GM12878 (cell line): ENCODE measurements around the gene IFNA1. TPM values are rescaled to one million over a fixed set of nuclear protein-coding genes. Genes with fewer than 3 reads are reported as not detected.
A peak's percentile ranks its signal among the peaks of the same experiment; 100 is the strongest.

Experiments
- ATAC-seq: fragments of 200-7000 bp; cut with Tn5 transposase; 3 replicates; pipeline ENCODE4 v1.9.1; 2020; ENCODE audit warnings: mild to moderate bottlenecking, moderate library complexity
- BruUV-seq: library from RNA; stranded (reverse); fragments of 400-500 nt; replicated peaks from 2 replicates; lab custom pipeline; 2021; lab: Mats Ljungman, UMichigan
- CTCF ChIA-PET: fragments of 300-600 bp; sonication (Branson Sonifier 250); formaldehyde crosslinking; extraction: SDS; loops from one replicate; lab custom pipeline; 2021; ENCODE audit warnings: inconsistent platforms; lab: Yijun Ruan, JAX
- POLR2A ChIA-PET: fragments of 350-600 bp; formaldehyde crosslinking; extraction: SDS; loops from one replicate; lab custom pipeline; 2021; ENCODE audit warnings: inconsistent platforms; lab: Charles Lee
- RAD21 ChIA-PET: fragments of 300-600 bp; sonication (Branson Sonifier 250); formaldehyde crosslinking; loops from one replicate; lab custom pipeline; 2023; ENCODE audit warnings: antibody characterized with exemption; ENCODE audit not compliant: unreplicated experiment; lab: Charles Lee
- SMC1A ChIA-PET: fragments of 300-600 bp; sonication (Branson Sonifier 250); formaldehyde crosslinking; loops from one replicate; lab custom pipeline; 2023; ENCODE audit not compliant: unreplicated experiment, uncharacterized antibody; lab: Charles Lee
- DNase-seq: peaks from one replicate; pipeline ENCODE4 v3.0.0-alpha.2; 2011; ENCODE audit warnings: low read depth, low spot score
- FAIRE-seq: peaks from 3 replicates; lab custom pipeline; 2011; peaks lifted over from hg19 to GRCh38; lab: Jason Lieb, UNC
- H2AFZ ChIP-seq: 2 replicates; pipeline ENCODE4 v1.6.0; 2011; ENCODE audit warnings: low read depth, low read length, control low read depth; ENCODE audit not compliant: control insufficient read depth
- H3K27ac ChIP-seq: 2 replicates; pipeline ENCODE4 v1.5.1; 2011; ENCODE audit warnings: control low read depth; ENCODE audit not compliant: control insufficient read depth, insufficient read depth
- H3K27me3 ChIP-seq, 2 experiments: replicated peaks in 1 of 2; 2 replicates each; pipeline versions ENCODE4 v1.6.0 to v1.6.1; 2011; ENCODE audit warnings: low read length in 1 of 2; ENCODE audit not compliant: control insufficient read depth in 2 of 2, insufficient read depth in 2 of 2
- H3K36me3 ChIP-seq, 2 experiments: 2 replicates each; pipeline ENCODE4 v1.5.1; 2011; ENCODE audit warnings: low read length in 1 of 2; ENCODE audit not compliant: control insufficient read depth in 2 of 2, insufficient read depth in 2 of 2
- H3K4me1 ChIP-seq: 2 replicates; pipeline ENCODE4 v1.6.1; 2011; ENCODE audit warnings: mild to moderate bottlenecking, low read length, moderate library complexity, mixed read lengths; ENCODE audit not compliant: control insufficient read depth, insufficient read depth
- H3K4me2 ChIP-seq: 2 replicates; pipeline ENCODE4 v1.6.0; 2011; ENCODE audit warnings: control low read depth; ENCODE audit not compliant: control insufficient read depth, insufficient read depth
- H3K4me3 ChIP-seq: fragments of 200-600 bp; sonication (generic); 2 replicates; pipeline ENCODE4 v1.5.1; 2016
- H3K79me2 ChIP-seq: 2 replicates; pipeline ENCODE4 v1.6.0; 2011; ENCODE audit warnings: low read length; ENCODE audit not compliant: control insufficient read depth, insufficient read depth
- H3K9ac ChIP-seq: 2 replicates; pipeline ENCODE4 v1.8.0; 2011; ENCODE audit warnings: low read length, control low read depth, mixed read lengths; ENCODE audit not compliant: control insufficient read depth, insufficient read depth
- H3K9me3 ChIP-seq: replicated peaks from 3 replicates; pipeline ENCODE4 v1.5.1; 2011; ENCODE audit warnings: mild to moderate bottlenecking, low read length; ENCODE audit not compliant: control insufficient read depth, insufficient read depth
- H4K20me1 ChIP-seq: 2 replicates; pipeline ENCODE4 v1.6.0; 2011; ENCODE audit not compliant: control insufficient read depth, insufficient read depth
- BHLHE40 ChIP-seq, 2 experiments: fragments of 450-650 bp in 1 of 2; IDR thresholded peaks; 2 replicates each; pipeline ENCODE4 v1.6.1; 2011 to 2017; ENCODE audit warnings: low read depth in 2 of 2, borderline replicate concordance in 1 of 2, improper control_type of control experiment in 1 of 2, low read length in 1 of 2, mild to moderate bottlenecking in 1 of 2
- GATAD2B ChIP-seq: fragments of 450-650 bp; conservative IDR thresholded peaks from 2 replicates; pipeline ENCODE4 v1.6.1; 2017; ENCODE audit warnings: low read depth, mild to moderate bottlenecking, moderate library complexity
- IKZF2 ChIP-seq, 2 experiments: fragments of 450-650 bp; IDR thresholded peaks; 2 replicates each; pipeline ENCODE4 v1.6.1; 2017; ENCODE audit warnings: mild to moderate bottlenecking in 2 of 2, moderate library complexity in 2 of 2
- IRF3 ChIP-seq: fragments of 450-650 bp; IDR thresholded peaks from 2 replicates; pipeline ENCODE4 v1.6.1; 2014; ENCODE audit warnings: mild to moderate bottlenecking
- IRF5 ChIP-seq: fragments of 450-650 bp; IDR thresholded peaks from 2 replicates; pipeline ENCODE4 v1.6.1; 2017; ENCODE audit warnings: borderline replicate concordance
- KAT2A ChIP-seq: conservative IDR thresholded peaks from 2 replicates; pipeline ENCODE4 v1.6.1; 2011; ENCODE audit warnings: low read depth, low read length; ENCODE audit not compliant: control insufficient read depth
- MEF2B ChIP-seq: fragments of 450-650 bp; IDR thresholded peaks from 2 replicates; pipeline ENCODE4 v1.6.1; 2018; ENCODE audit warnings: mild to moderate bottlenecking, moderate library complexity; ENCODE audit not compliant: partially characterized antibody, poor library complexity, severe bottlenecking
- MTA2 ChIP-seq: fragments of 450-650 bp; IDR thresholded peaks from 2 replicates; pipeline ENCODE4 v1.6.1; 2016; ENCODE audit warnings: low read depth, mild to moderate bottlenecking, moderate library complexity
- PKNOX1 ChIP-seq: fragments of 450-650 bp; IDR thresholded peaks from 2 replicates; pipeline ENCODE4 v1.6.1; 2016; ENCODE audit warnings: mild to moderate bottlenecking
- SREBF2 ChIP-seq: IDR thresholded peaks from 2 replicates; pipeline ENCODE4 v1.6.1; 2012; ENCODE audit warnings: mild to moderate bottlenecking, low read length
- YBX1 ChIP-seq: fragments of 450-650 bp; IDR thresholded peaks from 2 replicates; pipeline ENCODE4 v1.6.1; 2016; ENCODE audit warnings: antibody characterized with exemption
- ZBTB11 ChIP-seq: fragments of 450-650 bp; formaldehyde crosslinking; IDR thresholded peaks from 2 replicates; pipeline ENCODE4 v1.5.0; 2022; ENCODE audit warnings: mild to moderate bottlenecking, missing genetic modification characterization
- ZZZ3 ChIP-seq: IDR thresholded peaks from 2 replicates; pipeline ENCODE4 v1.6.1; 2011; ENCODE audit warnings: low read depth; ENCODE audit not compliant: control insufficient read depth, insufficient read length
- in situ Hi-C: fragments of 300-500 bp; cut with MboI; formaldehyde crosslinking; loops from 9 replicates; pipeline ENCODE4 v1.14.3; 2018; ENCODE audit warnings: mixed read lengths
- intact Hi-C: fragments of 100-400 bp; cut with micrococcal nuclease; formaldehyde crosslinking; loops from one replicate; pipeline ENCODE4 v1.14.2; 2022; ENCODE audit not compliant: unreplicated experiment
- polyA plus RNA-seq, 11 experiments: library from polyadenylated mRNA; depleted of rRNA in 4 of 11; unstranded in 6 of 11; stranded (reverse) in 5 of 11; fragments of >200 nt; fragmentation: Nextera tagmentation in 4 of 11; fragmentation: Illumina TruSeq in 1 of 11; extraction: Ambion mirVana in 4 of 11; extraction: Trizol in 1 of 11; gene quantifications; 1 replicate in 1 of 11; 2 replicates in 10 of 11; pipeline versions ENCODE4 v1.2.1 to v1.2.3, GENCODE V29; 2011 to 2016; ENCODE audit warnings: inconsistent platforms in 2 of 11, missing spikeins in 2 of 11, low read depth in 1 of 11
- total RNA-seq, 4 experiments: library from RNA; depleted of rRNA in 3 of 4; stranded (reverse); fragments of >200 nt in 3 of 4; fragmentation: Illumina TruSeq in 1 of 4; extraction: Trizol in 1 of 4; gene quantifications; 2 replicates each; pipeline versions ENCODE4 v1.2.1 to v1.2.3, GENCODE V29; 2013 to 2021

Gene IFNA1
- total and polyA plus RNA-seq, 10 of the 15 experiments (the other 5 are each of a cell fraction or from before 2014, with no cell fraction given), result not detected

- H3K4me3 ChIP-seq, result no peak overlapping the region
- TF ChIP-seq ZZZ3 (no peak), IKZF2 (IDR thresholded peaks at IDR 0.05) (peak in 1 of 2 experiments; percentile 38; a peak in 1 of 4 replicates), MEF2B (peak; percentile 84), YBX1 (no peak), ZBTB11 (CRISPR knock-in tag) (no peak), GATAD2B (no peak), PKNOX1 (no peak), SREBF2 (no peak), KAT2A (no peak), BHLHE40 (IDR thresholded peaks at IDR 0.05; ENCODE audit: borderline replicate concordance in 1 of 2, low read depth in 2 of 2, low read length in 1 of 2) (no peak), IRF3 (no peak), MTA2 (no peak), IRF5 (no peak)
Measured at GRCh38 chr9:21412107-21412506, 28.1 kb upstream of the IFNA1 start.

More at GRCh38 chr9:21412107-21412506, 28.1 kb upstream of the IFNA1 start:
- no peaks in the 10 kb centered on the region; a peak in 1 of 4 replicates for H3K27me3 ChIP-seq
- CTCF ChIA-PET, result interaction anchor here (0.8 to 5.9 kb wide), 9 partner anchors 9 to 159 kb away, joined by 3 to 55 read pairs (median 5); no protein-coding TSS in a partner anchor
- 0 out of 2 replicates have a peak overlapping the region, but pooled peaks have one; percentile 19 for H3K4me2 ChIP-seq
- no peaks in the 10 kb centered on the region for H3K9me3 ChIP-seq
- H3K9ac ChIP-seq, result no peak overlapping the region
- POLR2A ChIA-PET, result interaction anchor here (0.6 kb wide), 1 partner anchor 35 kb away, joined by 6 read pairs; no protein-coding TSS in a partner anchor
- no peaks in the 10 kb centered on the region for H4K20me1 ChIP-seq
- FAIRE-seq (no peak), ATAC-seq (peak; percentile 55; the same call in 2 of the 3 replicates), DNase-seq (no peak)
- SMC1A ChIA-PET, result interaction anchor here (1.2 to 3.9 kb wide), 6 partner anchors 10 to 93 kb away, joined by 3 to 32 read pairs (median 8); no protein-coding TSS in a partner anchor
- RAD21 ChIA-PET, result interaction anchor here (0.5 to 3.6 kb wide), 6 partner anchors 77 to 156 kb away, joined by 3 to 24 read pairs (median 6); partner anchors contain the start of gene KLHL9
- no peaks in the 10 kb centered on the region for H3K36me3 ChIP-seq
- no peak overlapping the region for H2AFZ ChIP-seq
- H3K79me2 ChIP-seq, result no peaks in the 10 kb centered on the region
- in situ Hi-C loops, result no loop called here
- H3K27ac ChIP-seq, result no peak overlapping the region
- H3K4me1 ChIP-seq, result peaks cover 6% of the 10 kb centered on the region; the same call in 1 of the 2 replicates
- BruUV-seq, result no TSS peak
- intact Hi-C loops, result loop anchor here (2.0 to 5.0 kb wide), 2 partner anchors 93 to 170 kb away; partner anchors contain the start of gene IFNA14
